ENCODE measurements around the gene SELENOW.
"Not testable (repeated sequence)": the region's sequence is repeated elsewhere in the genome, so short reads cannot be mapped to it uniquely, and the experiment has no call there.

SELENOW gene

DNA sequence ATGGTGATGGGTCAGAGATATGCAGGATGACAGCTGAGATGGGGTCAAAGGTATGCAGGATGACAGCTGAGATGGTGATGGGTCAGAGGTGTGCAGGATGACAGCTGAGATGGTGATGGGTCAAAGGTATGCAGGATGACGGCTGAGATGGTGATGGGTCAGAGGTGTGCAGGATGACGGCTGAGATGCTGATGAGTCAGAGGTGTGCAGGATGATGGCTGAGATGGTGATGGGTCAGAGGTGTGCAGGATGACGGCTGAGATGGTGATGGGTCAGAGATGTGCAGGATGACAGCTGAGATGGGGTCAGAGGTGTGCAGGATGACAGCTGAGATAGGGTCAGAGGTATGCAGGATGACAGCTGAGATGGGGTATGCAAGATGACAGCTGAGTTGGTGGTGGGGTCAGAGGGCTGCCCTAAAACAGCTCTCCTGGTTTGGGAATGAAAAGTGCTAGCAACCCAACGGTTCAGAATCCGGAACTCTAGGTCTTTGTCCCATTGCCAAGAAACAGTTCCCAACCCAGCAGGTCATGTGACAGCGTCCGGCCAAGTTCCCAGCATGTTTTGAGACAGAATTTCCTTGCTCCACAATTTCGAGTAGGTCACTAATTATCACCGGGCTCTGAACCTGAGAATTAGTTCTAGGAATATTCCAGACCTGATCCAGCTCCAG lies 3.2 kb downstream of the SELENOW start:
- TF ChIP-seq, protein P1, sequence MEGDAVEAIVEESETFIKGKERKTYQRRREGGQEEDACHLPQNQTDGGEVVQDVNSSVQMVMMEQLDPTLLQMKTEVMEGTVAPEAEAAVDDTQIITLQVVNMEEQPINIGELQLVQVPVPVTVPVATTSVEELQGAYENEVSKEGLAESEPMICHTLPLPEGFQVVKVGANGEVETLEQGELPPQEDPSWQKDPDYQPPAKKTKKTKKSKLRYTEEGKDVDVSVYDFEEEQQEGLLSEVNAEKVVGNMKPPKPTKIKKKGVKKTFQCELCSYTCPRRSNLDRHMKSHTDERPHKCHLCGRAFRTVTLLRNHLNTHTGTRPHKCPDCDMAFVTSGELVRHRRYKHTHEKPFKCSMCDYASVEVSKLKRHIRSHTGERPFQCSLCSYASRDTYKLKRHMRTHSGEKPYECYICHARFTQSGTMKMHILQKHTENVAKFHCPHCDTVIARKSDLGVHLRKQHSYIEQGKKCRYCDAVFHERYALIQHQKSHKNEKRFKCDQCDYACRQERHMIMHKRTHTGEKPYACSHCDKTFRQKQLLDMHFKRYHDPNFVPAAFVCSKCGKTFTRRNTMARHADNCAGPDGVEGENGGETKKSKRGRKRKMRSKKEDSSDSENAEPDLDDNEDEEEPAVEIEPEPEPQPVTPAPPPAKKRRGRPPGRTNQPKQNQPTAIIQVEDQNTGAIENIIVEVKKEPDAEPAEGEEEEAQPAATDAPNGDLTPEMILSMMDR (IDR thresholded peaks at IDR 0.05; ENCODE audit: low read depth, low read length, missing control alignments), result no peak
- peaks cover 44% of the 10 kb centered on the region for H3K36me3 ChIP-seq (replicated peaks)
- no peaks in the 10 kb centered on the region for H3K27me3 ChIP-seq (replicated peaks)
- no peak for DNase-seq
- H3K27ac ChIP-seq, result no peak overlapping the region
- H3K4me3 ChIP-seq (ENCODE audit: low read depth, low read length), result no peak overlapping the region
- in situ Hi-C loops (cut with HindIII; ENCODE audit: low pct_ligation_motif_present, low sequenced_read_pairs), result no loop called here

DNA sequence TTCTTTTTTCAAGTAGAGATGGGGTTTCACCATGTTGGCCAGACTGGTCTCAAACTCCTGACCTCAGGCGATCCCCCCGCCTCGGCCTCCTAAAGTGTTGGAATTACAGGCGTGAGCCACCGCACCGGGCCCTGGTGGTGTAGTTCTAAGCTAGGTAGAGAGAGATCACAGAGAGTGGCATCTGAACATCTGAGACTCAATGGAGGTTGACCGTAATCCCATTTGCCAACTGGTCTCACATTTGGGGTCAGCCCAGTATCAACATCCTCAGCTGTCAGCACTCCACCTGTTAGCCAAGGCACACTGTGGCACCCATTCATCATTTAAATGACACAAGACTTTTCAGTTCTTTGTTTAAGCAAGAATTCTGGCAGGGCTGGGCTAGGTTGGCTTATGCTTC lies 8.1 kb downstream of the SELENOW start:
- no peak for DNase-seq
- in situ Hi-C loops (cut with HindIII; ENCODE audit: low pct_ligation_motif_present, low sequenced_read_pairs), result no loop called here
- no peaks in the 10 kb centered on the region for H3K27me3 ChIP-seq (replicated peaks)
- no peak overlapping the region for H3K27ac ChIP-seq
- H3K4me3 ChIP-seq (ENCODE audit: low read depth, low read length), result no peak overlapping the region
- peaks cover 40% of the 10 kb centered on the region for H3K36me3 ChIP-seq (replicated peaks)
- TF ChIP-seq, protein P1 (IDR thresholded peaks at IDR 0.05; ENCODE audit: low read depth, low read length, missing control alignments), result no peak

DNA sequence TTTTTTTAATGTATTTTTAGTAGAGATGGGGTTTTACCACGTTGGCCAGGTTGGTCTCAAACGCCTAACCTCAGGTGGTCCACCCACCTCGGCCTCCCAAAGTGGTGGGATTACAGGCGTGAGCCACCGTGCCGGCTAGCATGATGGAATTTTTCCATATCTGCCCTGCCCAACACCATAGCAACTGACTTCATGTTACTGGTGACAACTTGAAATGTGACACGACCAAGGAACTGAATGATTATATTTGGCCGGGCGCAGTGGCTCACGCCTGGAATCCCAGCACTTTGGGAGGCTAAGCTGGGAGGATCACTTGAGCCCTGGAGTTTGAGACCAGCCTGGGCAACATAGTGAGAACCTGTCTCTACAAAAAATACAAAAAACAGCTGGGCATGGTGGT lies 8.8 kb downstream of the SELENOW start:
- H3K27ac ChIP-seq; DNase-seq; H3K27me3 ChIP-seq (replicated peaks); H3K4me3 ChIP-seq (ENCODE audit: low read depth, low read length); in situ Hi-C loops (cut with HindIII; ENCODE audit: low pct_ligation_motif_present, low sequenced_read_pairs): not testable (repeated sequence)
- peaks cover 36% of the 10 kb centered on the region for H3K36me3 ChIP-seq (replicated peaks)

DNA sequence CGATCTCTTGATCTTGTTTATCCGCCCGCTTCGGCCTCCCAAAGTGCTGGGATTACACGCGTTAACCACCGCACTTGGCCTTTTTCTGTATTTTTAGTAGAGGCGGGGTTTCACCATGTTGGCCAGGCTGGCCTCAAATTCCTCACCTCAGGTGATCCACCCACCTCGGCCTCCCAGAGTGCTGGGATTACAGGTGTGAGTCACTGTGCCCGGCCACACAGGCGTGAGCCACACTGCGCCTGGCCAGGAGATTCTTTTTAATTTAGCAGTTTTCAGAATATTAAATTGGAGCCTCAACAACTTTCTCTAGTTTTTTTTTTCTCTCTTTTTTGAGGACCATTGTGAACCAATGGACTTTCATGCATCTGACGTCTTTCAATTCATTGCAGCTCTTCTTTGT lies 11.3 kb downstream of the SELENOW start:
- H3K27ac ChIP-seq; H3K4me3 ChIP-seq (ENCODE audit: low read depth, low read length); H3K27me3 ChIP-seq (replicated peaks); in situ Hi-C loops (cut with HindIII; ENCODE audit: low pct_ligation_motif_present, low sequenced_read_pairs); DNase-seq: not testable (repeated sequence)
- H3K36me3 ChIP-seq (replicated peaks), result peaks cover 17% of the 10 kb centered on the region

DNA sequence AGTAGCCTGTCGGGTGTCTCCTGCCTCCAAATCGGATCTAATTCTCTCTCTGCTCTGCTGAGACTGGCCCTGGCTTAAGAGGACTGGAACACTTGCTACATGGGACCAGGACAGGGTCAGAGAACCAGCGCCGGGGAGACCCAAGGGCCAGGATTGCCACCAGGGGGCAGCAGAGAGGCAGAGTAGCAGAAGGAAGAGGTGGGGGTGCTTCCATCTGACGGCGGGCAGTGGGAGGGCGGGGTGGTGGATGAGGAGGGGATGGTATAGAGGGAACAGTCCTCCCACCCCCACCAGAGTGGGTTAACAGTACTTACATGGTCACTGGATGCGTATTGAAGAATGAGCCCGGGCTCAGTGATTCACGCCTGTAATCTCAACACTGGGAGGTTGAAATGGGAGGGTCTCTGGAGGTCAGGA lies 11.9 kb downstream of the SELENOW start:
- Histone ChIP-seq H3K4me3 (ENCODE audit: low read depth, low read length) (no peak overlapping the region), H3K27ac (no peak overlapping the region), H3K27me3 (replicated peaks) (no peaks in the 10 kb centered on the region), H3K36me3 (replicated peaks) (peaks cover 13% of the 10 kb centered on the region)
- peak; percentile 68 for DNase-seq
- in situ Hi-C loops (cut with HindIII; ENCODE audit: low pct_ligation_motif_present, low sequenced_read_pairs), result no loop called here
- TF ChIP-seq, protein P1 (IDR thresholded peaks at IDR 0.05; ENCODE audit: low read depth, low read length, missing control alignments), result peak; percentile 96

DNA sequence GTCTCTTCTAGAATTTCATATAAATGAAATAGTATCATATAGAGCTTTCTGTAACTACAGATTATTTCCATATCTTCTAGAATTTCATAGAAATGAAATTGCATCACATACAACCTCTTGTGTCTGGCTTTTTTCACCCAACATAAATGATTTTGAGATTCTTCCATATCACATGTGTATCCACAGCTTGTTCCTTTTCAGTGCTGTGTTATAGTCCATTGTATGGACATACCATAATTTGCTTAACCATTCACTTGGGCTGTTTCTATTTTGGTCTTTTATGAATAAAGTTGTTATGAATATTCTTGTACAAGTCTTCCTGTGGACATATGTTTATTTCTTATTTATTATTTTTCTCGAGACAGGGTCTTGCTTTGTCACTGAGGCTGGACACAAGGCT lies 14.1 kb downstream of the SELENOW start:
- Histone ChIP-seq H3K36me3 (replicated peaks) (no peaks in the 10 kb centered on the region), H3K27me3 (replicated peaks) (no peaks in the 10 kb centered on the region), H3K27ac (no peak overlapping the region), H3K4me3 (ENCODE audit: low read depth, low read length) (no peak overlapping the region)
- TF ChIP-seq, protein P1 (IDR thresholded peaks at IDR 0.05; ENCODE audit: low read depth, low read length, missing control alignments), result no peak
- no peak for DNase-seq
- in situ Hi-C loops (cut with HindIII; ENCODE audit: low pct_ligation_motif_present, low sequenced_read_pairs), result no loop called here

DNA sequence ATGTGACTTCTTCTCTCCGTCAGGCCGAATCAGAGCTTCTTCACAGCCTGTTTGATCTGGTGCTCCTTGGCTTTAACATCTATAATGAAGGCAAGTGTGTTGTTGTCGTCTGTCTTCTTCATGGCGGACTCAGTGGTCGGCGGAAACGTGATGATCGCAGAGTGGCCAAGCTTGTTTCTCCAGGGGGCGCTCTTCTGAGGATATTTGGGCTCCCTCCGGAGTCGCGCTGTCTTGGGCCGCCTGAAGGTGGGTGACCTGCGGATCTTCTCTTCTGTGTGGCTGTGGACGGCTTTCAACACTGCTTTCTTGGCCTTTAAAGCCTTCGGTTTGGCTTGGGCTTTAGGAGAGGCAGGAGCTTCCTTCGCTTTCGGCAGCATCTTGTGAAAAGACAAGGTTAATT lies 16.0 kb downstream of the SELENOW start:
- Histone ChIP-seq H3K36me3 (replicated peaks) (no peaks in the 10 kb centered on the region), H3K27ac (no peak overlapping the region), H3K4me3 (ENCODE audit: low read depth, low read length) (no peak overlapping the region), H3K27me3 (replicated peaks) (no peaks in the 10 kb centered on the region)
- no peak for DNase-seq
- in situ Hi-C loops (cut with HindIII; ENCODE audit: low pct_ligation_motif_present, low sequenced_read_pairs), result no loop called here
- TF ChIP-seq, protein P1 (IDR thresholded peaks at IDR 0.05; ENCODE audit: low read depth, low read length, missing control alignments), result peak; percentile 28

Data from brain microvascular endothelial cell (primary cell).